Stimulated activated CD8-positive, alpha-beta memory T cell treated with anti-CD3 and anti-CD28 coated beads, Interleukin-15, amount 100 ng/mL, for 48 hours (primary cell): ENCODE results near the gene CHRNB1.

Source experiments
- DNase-seq, 2 donors: peaks; one replicate each; pipeline ENCODE4 v3.0.0-alpha.2; 2020; ENCODE audit warnings: low read depth in 2 of 2

The CHRNB1 gene

GRCh38 chr17:7444682-7445618 is at the start of gene CHRNB1:
CHRNB1 (plus strand) TSS chr17:7445061; CDS start chr17:7445128, 67 bp downstream.
- no peak for DNase-seq

- DNase-seq, result no peak
These were observed 48.7 kb upstream of the CHRNB1 start for GRCh38 chr17:7396147-7396546.

- DNase-seq, result no peak
These were observed 46.2 kb upstream of the CHRNB1 start for GRCh38 chr17:7398612-7399011.

GRCh38 chr17:7403043-7403726 is 41.7 kb upstream of the CHRNB1 start:
- DNase-seq, result no peak

- DNase-seq, result no peak
These were observed 41.2 kb upstream of the CHRNB1 start for GRCh38 chr17:7403727-7403976.

- peak; percentile 93 to 96 for DNase-seq
These were observed 40.7 kb upstream of the CHRNB1 start, which contains the start of gene TMEM256 for GRCh38 chr17:7403977-7404736. TMEM256 (minus strand) TSS chr17:7404097; CDS start chr17:7404084, 13 bp downstream.

- peak; percentile 45 to 58 for DNase-seq
These were observed 40.0 kb upstream of the CHRNB1 start for GRCh38 chr17:7404737-7405349.

GRCh38 chr17:7405350-7406234 is 39.3 kb upstream of the CHRNB1 start:
- DNase-seq, result no peak

- DNase-seq, result no peak
These were observed 38.5 kb upstream of the CHRNB1 start for GRCh38 chr17:7406235-7406825.

- DNase-seq, result no peak
These were observed 37.8 kb upstream of the CHRNB1 start for GRCh38 chr17:7407082-7407481.

- no peak for DNase-seq
These were observed 37.2 kb upstream of the CHRNB1 start, which contains the start of gene NLGN2 for GRCh38 chr17:7407485-7408251. NLGN2 (plus strand) TSS chr17:7407845; CDS start chr17:7408256, 411 bp downstream.

- DNase-seq, result no peak
These were observed 36.6 kb upstream of the CHRNB1 start for GRCh38 chr17:7408252-7408727.

- DNase-seq, result no peak
These were observed 36.0 kb upstream of the CHRNB1 start for GRCh38 chr17:7408863-7409262.

GRCh38 chr17:7409716-7410115 is 35.1 kb upstream of the CHRNB1 start:
- DNase-seq, result no peak

GRCh38 chr17:7410634-7411426 is 34.0 kb upstream of the CHRNB1 start:
- DNase-seq, result no peak

GRCh38 chr17:7411427-7411750 is 33.5 kb upstream of the CHRNB1 start:
- no peak for DNase-seq

- DNase-seq, result no peak
These were observed 31.4 kb upstream of the CHRNB1 start for GRCh38 chr17:7413346-7413985.

GRCh38 chr17:7414837-7415236 is 30.0 kb upstream of the CHRNB1 start:
- no peak for DNase-seq
